Measurements from ENCODE around the gene FOXN4.

Gene FOXN4

GRCh38 chr12:109331301-109331952 lies 22.3 kb upstream of the FOXN4 start:
- Histone ChIP-seq H3K4me2 (ENCODE audit: insufficient read depth, low read length, poor library complexity, severe bottlenecking) (no peak overlapping the region), H2BK5ac (ENCODE audit: low read length) (no peak overlapping the region), H3K9me3 (replicated peaks in 1 of 2; ENCODE audit: control insufficient read depth in 2 of 2, insufficient read depth in 1 of 2, low read depth in 1 of 2, low read length in 2 of 2) (no peaks in the 10 kb centered on the region), H3K36me3 (replicated peaks in 1 of 2; ENCODE audit: control insufficient read depth in 2 of 2, insufficient read depth in 2 of 2, low read length in 2 of 2) (no peaks in the 10 kb centered on the region), H3K27ac (replicated peaks; ENCODE audit: low read length) (peak overlapping the region; percentile 32), H2BK12ac (ENCODE audit: low read length) (no peak overlapping the region), H4K8ac (ENCODE audit: low read depth, low read length) (no peak overlapping the region), H3K18ac (ENCODE audit: low read length) (no peak overlapping the region), H3K4ac (ENCODE audit: low read length) (no peak overlapping the region), H2AK5ac (ENCODE audit: low read depth, low read length) (no peak overlapping the region), H4K91ac (ENCODE audit: low read depth, low read length, poor library complexity) (no peak overlapping the region), H3K79me1 (ENCODE audit: low read depth, low read length) (no peaks in the 10 kb centered on the region), H2BK120ac (ENCODE audit: low read depth, low read length) (no peak overlapping the region), H3K9ac (ENCODE audit: low read depth, low read length, poor library complexity) (no peak overlapping the region), H3K4me1 (ENCODE audit: control insufficient read depth in 2 of 2, insufficient read depth in 1 of 2, low read depth in 1 of 2, low read length in 2 of 2) (peaks cover 0 to 8% of the 10 kb centered on the region in 2 donors), H3K23ac (ENCODE audit: low read depth, low read length, poor library complexity) (no peak overlapping the region), H2BK15ac (ENCODE audit: low read length) (no peak overlapping the region), H3K14ac (ENCODE audit: low read length) (no peak overlapping the region), H2AFZ (ENCODE audit: low read length) (no peak overlapping the region), H3K27me3 (ENCODE audit: control insufficient read depth in 3 of 3, insufficient read depth in 3 of 3, low read depth in 1 of 3, low read length in 3 of 3) (peaks cover 0 to 56% (median 0%) of the 10 kb centered on the region in 3 experiments), H3K4me3 (ENCODE audit: low read length in 2 of 2) (no peak overlapping the region)
- DNase-seq (ENCODE audit: low spot score), result peak; percentile 12
- no CpG with 5 or more reads among the region's 7 CpGs for WGBS, 2 donors (ENCODE audit: extremely low coverage in 2 of 2, insufficient read length in 2 of 2, insufficient replicate concordance in 1 of 2)

DNA sequence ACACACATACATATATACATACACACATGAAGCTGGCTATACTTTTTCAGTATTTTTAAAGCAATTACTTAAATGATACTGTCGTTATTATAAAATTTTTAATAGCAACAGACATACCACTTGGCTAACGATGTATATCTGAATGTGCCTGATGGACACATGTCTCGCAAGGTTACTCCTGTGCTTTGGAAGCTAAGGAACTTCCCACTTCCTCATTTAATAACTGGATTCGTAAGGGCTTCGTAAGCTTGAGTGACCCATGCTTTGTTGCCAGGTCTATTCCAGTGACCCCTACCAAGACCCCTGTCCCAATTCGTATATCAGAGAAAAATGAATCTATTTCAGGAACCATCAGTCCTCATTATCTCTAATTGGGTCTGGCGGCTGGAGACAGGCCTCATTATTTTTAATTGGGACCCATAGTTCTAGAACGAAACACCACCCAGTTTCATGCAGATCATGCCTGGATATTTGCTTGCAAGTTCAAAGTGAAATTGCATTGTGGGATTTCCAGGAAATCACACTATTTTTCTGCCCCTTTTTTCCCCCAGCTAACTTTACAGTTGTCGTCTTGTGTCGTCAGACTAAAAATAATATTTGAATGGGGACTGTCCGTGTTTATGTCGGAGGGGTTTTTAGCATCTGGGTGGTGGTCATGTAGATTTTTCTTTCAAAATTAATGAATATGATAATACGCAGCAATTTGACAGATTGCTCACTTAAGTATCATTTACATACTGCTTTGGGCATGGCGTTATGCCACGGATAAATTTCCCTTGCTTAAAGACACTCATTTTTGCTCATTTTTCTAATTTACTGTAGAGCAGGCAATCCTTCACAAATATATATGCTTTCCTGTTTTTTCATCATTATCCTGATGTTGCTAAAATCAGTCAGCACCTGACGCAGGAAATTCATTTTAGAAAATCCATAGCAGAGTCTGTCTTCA lies 21.5 kb upstream of the FOXN4 start:
- Histone ChIP-seq H3K4ac (ENCODE audit: low read length) (no peak overlapping the region), H3K4me2 (ENCODE audit: insufficient read depth, low read length, poor library complexity, severe bottlenecking) (no peak overlapping the region), H3K9ac (ENCODE audit: low read depth, low read length, poor library complexity) (no peak overlapping the region), H2BK5ac (ENCODE audit: low read length) (no peak overlapping the region), H2BK12ac (ENCODE audit: low read length) (no peak overlapping the region), H2BK15ac (ENCODE audit: low read length) (no peak overlapping the region), H4K91ac (ENCODE audit: low read depth, low read length, poor library complexity) (no peak overlapping the region), H3K4me3 (ENCODE audit: low read length in 2 of 2) (no peak overlapping the region), H3K27ac (replicated peaks; ENCODE audit: low read length) (no peak overlapping the region), H3K23ac (ENCODE audit: low read depth, low read length, poor library complexity) (no peak overlapping the region), H3K36me3 (replicated peaks in 1 of 2; ENCODE audit: control insufficient read depth in 2 of 2, insufficient read depth in 2 of 2, low read length in 2 of 2) (no peaks in the 10 kb centered on the region), H3K4me1 (ENCODE audit: control insufficient read depth in 2 of 2, insufficient read depth in 1 of 2, low read depth in 1 of 2, low read length in 2 of 2) (peaks cover 0 to 8% of the 10 kb centered on the region in 2 donors), H3K18ac (ENCODE audit: low read length) (no peak overlapping the region), H3K27me3 (ENCODE audit: control insufficient read depth in 3 of 3, insufficient read depth in 3 of 3, low read depth in 1 of 3, low read length in 3 of 3) (peaks cover 0 to 59% (median 0%) of the 10 kb centered on the region in 3 experiments), H4K8ac (ENCODE audit: low read depth, low read length) (no peak overlapping the region), H2BK120ac (ENCODE audit: low read depth, low read length) (no peak overlapping the region), H3K9me3 (replicated peaks in 1 of 2; ENCODE audit: control insufficient read depth in 2 of 2, insufficient read depth in 1 of 2, low read depth in 1 of 2, low read length in 2 of 2) (no peaks in the 10 kb centered on the region), H3K79me1 (ENCODE audit: low read depth, low read length) (no peaks in the 10 kb centered on the region), H3K14ac (ENCODE audit: low read length) (no peak overlapping the region), H2AK5ac (ENCODE audit: low read depth, low read length) (no peak overlapping the region), H2AFZ (ENCODE audit: low read length) (no peak overlapping the region)
- no peak for DNase-seq (ENCODE audit: low spot score)
- WGBS, 2 donors (ENCODE audit: extremely low coverage in 2 of 2, insufficient read length in 2 of 2, insufficient replicate concordance in 1 of 2), result no CpG with 5 or more reads among the region's 16 CpGs

GRCh38 chr12:109329686-109330085 lies 20.6 kb upstream of the FOXN4 start:
- no peak overlapping the region for H4K91ac ChIP-seq (ENCODE audit: low read depth, low read length, poor library complexity)
- H3K4me3 ChIP-seq (ENCODE audit: low read length in 2 of 2), result no peak overlapping the region
- H2AK5ac ChIP-seq (ENCODE audit: low read depth, low read length), result no peak overlapping the region
- no CpG with 5 or more reads among the region's 7 CpGs for WGBS, 2 donors (ENCODE audit: extremely low coverage in 2 of 2, insufficient read length in 2 of 2, insufficient replicate concordance in 1 of 2)
- H2BK5ac ChIP-seq (ENCODE audit: low read length), result no peak overlapping the region
- H2BK15ac ChIP-seq (ENCODE audit: low read length), result no peak overlapping the region
- H2BK120ac ChIP-seq (ENCODE audit: low read depth, low read length), result no peak overlapping the region
- DNase-seq (ENCODE audit: low spot score), result no peak
- H3K4ac ChIP-seq (ENCODE audit: low read length), result no peak overlapping the region
- no peak overlapping the region for H4K8ac ChIP-seq (ENCODE audit: low read depth, low read length)
- no peak overlapping the region for H2BK12ac ChIP-seq (ENCODE audit: low read length)
- H3K9me3 ChIP-seq (replicated peaks in 1 of 2; ENCODE audit: control insufficient read depth in 2 of 2, insufficient read depth in 1 of 2, low read depth in 1 of 2, low read length in 2 of 2), result no peaks in the 10 kb centered on the region
- no peak overlapping the region for H3K27ac ChIP-seq (replicated peaks; ENCODE audit: low read length)
- H3K27me3 ChIP-seq (ENCODE audit: control insufficient read depth in 3 of 3, insufficient read depth in 3 of 3, low read depth in 1 of 3, low read length in 3 of 3), result peaks cover 0 to 59% (median 0%) of the 10 kb centered on the region in 3 experiments
- H3K4me1 ChIP-seq (ENCODE audit: control insufficient read depth in 2 of 2, insufficient read depth in 1 of 2, low read depth in 1 of 2, low read length in 2 of 2), result peaks cover 0 to 8% of the 10 kb centered on the region in 2 donors
- no peaks in the 10 kb centered on the region for H3K79me1 ChIP-seq (ENCODE audit: low read depth, low read length)
- H3K14ac ChIP-seq (ENCODE audit: low read length), result no peak overlapping the region
- no peaks in the 10 kb centered on the region for H3K36me3 ChIP-seq (replicated peaks in 1 of 2; ENCODE audit: control insufficient read depth in 2 of 2, insufficient read depth in 2 of 2, low read length in 2 of 2)
- H2AFZ ChIP-seq (ENCODE audit: low read length), result no peak overlapping the region
- H3K18ac ChIP-seq (ENCODE audit: low read length), result no peak overlapping the region
- no peak overlapping the region for H3K23ac ChIP-seq (ENCODE audit: low read depth, low read length, poor library complexity)
- H3K4me2 ChIP-seq (ENCODE audit: insufficient read depth, low read length, poor library complexity, severe bottlenecking), result no peak overlapping the region
- H3K9ac ChIP-seq (ENCODE audit: low read depth, low read length, poor library complexity), result no peak overlapping the region

DNA sequence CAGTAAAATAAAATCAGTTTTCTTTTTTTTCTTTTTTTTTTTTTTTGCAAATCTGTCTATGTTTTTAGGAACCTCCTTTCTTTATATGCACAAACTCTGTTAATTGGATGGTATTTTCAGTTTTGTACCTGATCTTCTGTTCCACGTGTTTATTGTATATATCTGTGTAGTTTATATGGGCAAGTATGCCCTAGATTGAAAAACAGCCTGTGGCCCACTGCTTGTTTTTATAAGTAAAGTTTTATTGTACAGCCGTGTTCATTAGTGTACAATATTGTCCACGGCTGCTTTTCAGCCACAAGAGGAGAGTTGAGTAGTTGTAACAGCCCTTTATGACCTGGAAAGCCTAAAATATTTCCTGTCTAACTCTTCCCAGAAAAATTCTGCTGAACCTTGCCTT lies 19.9 kb upstream of the FOXN4 start:
- Histone ChIP-seq H2BK12ac (ENCODE audit: low read length) (no peak overlapping the region), H2BK5ac (ENCODE audit: low read length) (no peak overlapping the region), H3K9me3 (replicated peaks in 1 of 2; ENCODE audit: control insufficient read depth in 2 of 2, insufficient read depth in 1 of 2, low read depth in 1 of 2, low read length in 2 of 2) (no peaks in the 10 kb centered on the region), H4K91ac (ENCODE audit: low read depth, low read length, poor library complexity) (no peak overlapping the region), H2AFZ (ENCODE audit: low read length) (no peak overlapping the region), H3K4me2 (ENCODE audit: insufficient read depth, low read length, poor library complexity, severe bottlenecking) (no peak overlapping the region), H3K36me3 (replicated peaks in 1 of 2; ENCODE audit: control insufficient read depth in 2 of 2, insufficient read depth in 2 of 2, low read length in 2 of 2) (no peaks in the 10 kb centered on the region), H2BK15ac (ENCODE audit: low read length) (no peak overlapping the region), H3K27ac (replicated peaks; ENCODE audit: low read length) (no peak overlapping the region), H3K79me1 (ENCODE audit: low read depth, low read length) (no peaks in the 10 kb centered on the region), H3K27me3 (ENCODE audit: control insufficient read depth in 3 of 3, insufficient read depth in 3 of 3, low read depth in 1 of 3, low read length in 3 of 3) (peaks cover 0 to 59% (median 0%) of the 10 kb centered on the region in 3 experiments), H3K4ac (ENCODE audit: low read length) (no peak overlapping the region), H3K9ac (ENCODE audit: low read depth, low read length, poor library complexity) (no peak overlapping the region), H3K14ac (ENCODE audit: low read length) (no peak overlapping the region), H2AK5ac (ENCODE audit: low read depth, low read length) (no peak overlapping the region), H3K4me3 (ENCODE audit: low read length in 2 of 2) (no peak overlapping the region), H3K23ac (ENCODE audit: low read depth, low read length, poor library complexity) (no peak overlapping the region), H4K8ac (ENCODE audit: low read depth, low read length) (no peak overlapping the region), H3K4me1 (ENCODE audit: control insufficient read depth in 2 of 2, insufficient read depth in 1 of 2, low read depth in 1 of 2, low read length in 2 of 2) (peaks cover 0 to 10% of the 10 kb centered on the region in 2 donors), H3K18ac (ENCODE audit: low read length) (no peak overlapping the region), H2BK120ac (ENCODE audit: low read depth, low read length) (no peak overlapping the region)
- no peak for DNase-seq (ENCODE audit: low spot score)
- no CpG with 5 or more reads among the region's 3 CpGs for WGBS, 2 donors (ENCODE audit: extremely low coverage in 2 of 2, insufficient read length in 2 of 2, insufficient replicate concordance in 1 of 2)

Measured in neuronal stem cell (in vitro differentiated cells).